HG02970 (cell line): ENCODE data around the gene PRAMEF13.
"Not testable (repeated sequence)": the region's sequence is repeated elsewhere in the genome, so short reads cannot be mapped to it uniquely, and the experiment has no call there.

Source experiments
- ATAC-seq: cut with Tn5 transposase; IDR thresholded peaks from one replicate; pipeline ENCODE4 v1.9.1; 2021; ENCODE audit warnings: mild to moderate bottlenecking, moderate library complexity, moderate number of reproducible peaks; ENCODE audit not compliant: unreplicated experiment, low FRiP score

PRAMEF13 gene

DNA sequence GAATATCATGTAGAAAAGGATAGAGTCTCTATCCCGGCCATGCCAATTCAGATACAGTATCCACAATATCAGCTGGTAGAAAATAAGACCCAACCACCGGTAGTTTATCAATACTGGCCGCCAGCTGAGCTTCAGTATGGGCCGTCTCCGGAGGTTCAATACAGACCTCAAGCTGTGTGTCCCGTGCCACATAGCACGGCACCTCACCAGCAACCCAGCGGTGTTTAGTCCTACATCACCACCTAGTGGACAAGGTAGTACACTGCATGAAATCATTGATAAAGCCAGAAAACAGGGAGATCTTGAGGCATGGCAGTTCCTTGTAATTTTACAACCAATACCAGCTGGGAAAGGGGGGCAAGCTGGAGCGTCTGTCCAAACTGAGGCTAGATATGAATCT is 7.5 kb upstream of the PRAMEF13 start:
- not testable (repeated sequence) for ATAC-seq

DNA sequence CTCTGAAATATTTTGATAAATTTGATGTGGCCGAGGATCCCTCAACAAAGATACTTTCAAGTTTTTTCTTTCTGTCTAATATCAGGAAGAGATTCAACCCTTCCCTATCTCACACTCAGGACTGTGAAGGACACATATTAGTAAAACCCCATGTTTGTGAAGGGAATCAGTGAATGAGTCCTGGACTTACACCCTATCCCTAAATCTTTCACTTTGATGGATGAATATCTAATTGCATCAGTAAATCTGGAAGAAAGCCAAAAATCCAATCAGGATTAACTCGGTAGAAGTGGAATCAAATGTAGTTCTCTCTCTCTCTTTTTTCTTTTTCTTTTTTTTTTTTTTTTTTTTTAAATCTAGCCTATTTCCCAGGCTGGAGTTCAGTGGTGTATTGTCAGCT is 29.7 kb downstream of the PRAMEF13 start, which contains the start of gene PRAMEF9:
PRAMEF9 (plus strand) TSS at position 301 of the 400 bp plus-strand sequence. CDS start 3,433 bp downstream, outside the sequence.
- ATAC-seq = not testable (repeated sequence)

DNA sequence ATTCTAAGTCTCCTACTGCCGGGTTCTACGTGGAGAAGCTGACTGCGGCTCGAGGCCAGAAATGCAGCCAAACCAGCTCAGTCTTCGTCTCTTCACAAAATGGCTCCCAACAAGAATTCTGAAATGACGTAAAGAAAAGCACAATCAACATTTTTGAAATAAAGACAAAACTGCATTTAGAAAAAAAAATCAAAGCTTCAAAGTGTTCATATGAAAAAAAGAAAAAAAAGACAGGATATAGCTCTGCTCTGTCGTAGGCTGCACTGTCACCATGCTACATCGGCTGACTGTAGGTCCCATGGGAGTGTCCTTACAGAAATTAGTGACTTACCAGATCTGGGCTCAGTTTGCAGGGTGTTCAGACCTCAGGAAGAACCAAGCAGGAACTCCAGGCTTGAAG is 35.7 kb downstream of the PRAMEF13 start, which contains the start of gene HNRNPCL4:
HNRNPCL4 (minus strand) TSS at position 101 of the 400 bp plus-strand sequence. CDS start 164 bp downstream, outside the sequence.
- ATAC-seq = not testable (repeated sequence)

DNA sequence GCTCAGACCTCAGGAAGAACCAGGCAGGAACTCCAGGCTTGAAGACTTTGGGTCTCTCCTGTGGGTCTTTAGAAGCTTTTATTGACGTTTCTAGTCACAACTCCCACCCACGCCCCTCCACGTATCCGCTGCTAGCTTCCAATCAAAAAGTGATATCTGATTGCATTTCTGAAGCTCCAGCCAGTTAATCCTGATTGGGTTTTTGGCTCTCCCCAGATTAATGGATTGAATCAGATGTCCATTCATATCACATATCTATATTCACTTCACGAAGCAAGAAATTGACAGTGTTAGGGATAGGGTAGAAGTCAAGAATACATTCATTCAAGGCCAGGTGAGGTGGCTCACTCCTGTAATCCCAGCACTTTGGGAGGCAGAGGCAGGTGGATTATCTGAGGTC is 45.3 kb downstream of the PRAMEF13 start, which contains the start of gene PRAMEF26:
PRAMEF26 (minus strand) TSS at position 101 of the 400 bp plus-strand sequence. CDS start 2,914 bp downstream, outside the sequence.
- ATAC-seq = not testable (repeated sequence)
